ENCODE results near the gene VPS72. TPM values are rescaled to one million over a fixed set of nuclear protein-coding genes. Genes with fewer than 3 reads are reported as not detected.

Gene VPS72
- total and polyA plus RNA-seq, 2 of the 13 experiments (the other 11 are each of a cell fraction or from before 2014, with no cell fraction given): 33.7 to 34.5 TPM

DNA sequence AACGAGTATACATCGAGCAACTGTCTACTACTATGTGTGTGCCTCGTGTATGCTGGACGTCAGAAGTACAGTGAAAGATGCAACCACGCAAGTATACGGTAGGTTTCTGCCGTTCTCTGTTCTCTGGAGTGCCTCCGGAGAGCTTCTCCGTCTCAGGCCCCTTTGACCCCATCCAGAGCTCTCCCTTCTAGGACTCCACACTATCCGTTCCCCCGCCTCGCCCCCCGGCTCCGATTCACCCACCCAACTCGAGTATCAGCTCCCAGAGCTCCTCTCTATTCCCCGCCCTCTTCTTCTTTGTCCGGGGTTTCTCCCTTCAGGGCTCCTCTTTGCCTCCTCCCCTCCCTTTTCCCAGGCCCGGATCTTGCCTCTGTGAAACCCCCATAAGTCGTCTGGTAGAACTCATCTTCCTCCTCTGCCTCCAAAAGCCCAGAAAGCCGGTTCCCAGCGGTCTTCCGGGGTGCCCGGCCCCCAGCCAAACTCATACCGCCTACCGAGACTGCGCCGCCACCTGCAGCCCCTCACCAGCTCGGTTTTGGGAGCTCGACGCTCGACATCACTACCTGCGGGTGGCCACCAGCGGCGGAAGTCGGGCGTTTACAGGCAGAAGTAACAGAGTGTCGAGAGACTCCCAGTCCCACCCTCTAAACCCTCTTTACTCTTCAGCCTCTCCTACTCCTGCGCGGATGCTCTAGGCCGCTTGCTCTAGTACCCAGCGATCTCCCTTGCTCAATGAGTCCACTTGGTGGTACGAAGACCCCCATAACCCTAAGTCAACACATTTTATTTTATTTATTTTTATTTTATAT, at the start of gene VPS72 (continued):
- TF ChIP-seq, protein P1, sequence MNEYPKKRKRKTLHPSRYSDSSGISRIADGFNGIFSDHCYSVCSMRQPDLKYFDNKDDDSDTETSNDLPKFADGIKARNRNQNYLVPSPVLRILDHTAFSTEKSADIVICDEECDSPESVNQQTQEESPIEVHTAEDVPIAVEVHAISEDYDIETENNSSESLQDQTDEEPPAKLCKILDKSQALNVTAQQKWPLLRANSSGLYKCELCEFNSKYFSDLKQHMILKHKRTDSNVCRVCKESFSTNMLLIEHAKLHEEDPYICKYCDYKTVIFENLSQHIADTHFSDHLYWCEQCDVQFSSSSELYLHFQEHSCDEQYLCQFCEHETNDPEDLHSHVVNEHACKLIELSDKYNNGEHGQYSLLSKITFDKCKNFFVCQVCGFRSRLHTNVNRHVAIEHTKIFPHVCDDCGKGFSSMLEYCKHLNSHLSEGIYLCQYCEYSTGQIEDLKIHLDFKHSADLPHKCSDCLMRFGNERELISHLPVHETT (CRISPR knock-in tag; conservative IDR thresholded peaks at IDR 0.05): peak; percentile 94
- TF ChIP-seq, protein P2, sequence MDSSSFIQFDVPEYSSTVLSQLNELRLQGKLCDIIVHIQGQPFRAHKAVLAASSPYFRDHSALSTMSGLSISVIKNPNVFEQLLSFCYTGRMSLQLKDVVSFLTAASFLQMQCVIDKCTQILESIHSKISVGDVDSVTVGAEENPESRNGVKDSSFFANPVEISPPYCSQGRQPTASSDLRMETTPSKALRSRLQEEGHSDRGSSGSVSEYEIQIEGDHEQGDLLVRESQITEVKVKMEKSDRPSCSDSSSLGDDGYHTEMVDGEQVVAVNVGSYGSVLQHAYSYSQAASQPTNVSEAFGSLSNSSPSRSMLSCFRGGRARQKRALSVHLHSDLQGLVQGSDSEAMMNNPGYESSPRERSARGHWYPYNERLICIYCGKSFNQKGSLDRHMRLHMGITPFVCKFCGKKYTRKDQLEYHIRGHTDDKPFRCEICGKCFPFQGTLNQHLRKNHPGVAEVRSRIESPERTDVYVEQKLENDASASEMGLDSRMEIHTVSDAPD (CRISPR knock-in tag; IDR thresholded peaks at IDR 0.05): peak; percentile 84
- no peak for TF ChIP-seq SMC3 (IDR thresholded peaks at IDR 0.05; ENCODE audit: low read length)
- TF ChIP-seq, protein P3, sequence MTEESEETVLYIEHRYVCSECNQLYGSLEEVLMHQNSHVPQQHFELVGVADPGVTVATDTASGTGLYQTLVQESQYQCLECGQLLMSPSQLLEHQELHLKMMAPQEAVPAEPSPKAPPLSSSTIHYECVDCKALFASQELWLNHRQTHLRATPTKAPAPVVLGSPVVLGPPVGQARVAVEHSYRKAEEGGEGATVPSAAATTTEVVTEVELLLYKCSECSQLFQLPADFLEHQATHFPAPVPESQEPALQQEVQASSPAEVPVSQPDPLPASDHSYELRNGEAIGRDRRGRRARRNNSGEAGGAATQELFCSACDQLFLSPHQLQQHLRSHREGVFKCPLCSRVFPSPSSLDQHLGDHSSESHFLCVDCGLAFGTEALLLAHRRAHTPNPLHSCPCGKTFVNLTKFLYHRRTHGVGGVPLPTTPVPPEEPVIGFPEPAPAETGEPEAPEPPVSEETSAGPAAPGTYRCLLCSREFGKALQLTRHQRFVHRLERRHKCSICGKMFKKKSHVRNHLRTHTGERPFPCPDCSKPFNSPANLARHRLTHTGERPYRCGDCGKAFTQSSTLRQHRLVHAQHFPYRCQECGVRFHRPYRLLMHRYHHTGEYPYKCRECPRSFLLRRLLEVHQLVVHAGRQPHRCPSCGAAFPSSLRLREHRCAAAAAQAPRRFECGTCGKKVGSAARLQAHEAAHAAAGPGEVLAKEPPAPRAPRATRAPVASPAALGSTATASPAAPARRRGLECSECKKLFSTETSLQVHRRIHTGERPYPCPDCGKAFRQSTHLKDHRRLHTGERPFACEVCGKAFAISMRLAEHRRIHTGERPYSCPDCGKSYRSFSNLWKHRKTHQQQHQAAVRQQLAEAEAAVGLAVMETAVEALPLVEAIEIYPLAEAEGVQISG (CRISPR knock-in tag; IDR thresholded peaks at IDR 0.05): peak; percentile 93
- TF ChIP-seq NCOR1 (IDR thresholded peaks at IDR 0.05; ENCODE audit: borderline replicate concordance, low read length): no peak
- no peak for TF ChIP-seq MZF1 (CRISPR knock-in tag; IDR thresholded peaks at IDR 0.05; ENCODE audit: borderline replicate concordance)
- peak; percentile 83 for TF ChIP-seq MAZ (IDR thresholded peaks at IDR 0.05; ENCODE audit: borderline replicate concordance, low read depth, low read length)
- peak; percentile 80 for TF ChIP-seq MAZ (CRISPR knock-in tag; IDR thresholded peaks at IDR 0.05; ENCODE audit: low read depth)
- TF ChIP-seq ZBTB20 (CRISPR knock-in tag; IDR thresholded peaks at IDR 0.05; ENCODE audit: borderline replicate concordance, low read depth): peak; percentile 41; the same call in 1 of the 2 replicates
- TF ChIP-seq, protein P4, sequence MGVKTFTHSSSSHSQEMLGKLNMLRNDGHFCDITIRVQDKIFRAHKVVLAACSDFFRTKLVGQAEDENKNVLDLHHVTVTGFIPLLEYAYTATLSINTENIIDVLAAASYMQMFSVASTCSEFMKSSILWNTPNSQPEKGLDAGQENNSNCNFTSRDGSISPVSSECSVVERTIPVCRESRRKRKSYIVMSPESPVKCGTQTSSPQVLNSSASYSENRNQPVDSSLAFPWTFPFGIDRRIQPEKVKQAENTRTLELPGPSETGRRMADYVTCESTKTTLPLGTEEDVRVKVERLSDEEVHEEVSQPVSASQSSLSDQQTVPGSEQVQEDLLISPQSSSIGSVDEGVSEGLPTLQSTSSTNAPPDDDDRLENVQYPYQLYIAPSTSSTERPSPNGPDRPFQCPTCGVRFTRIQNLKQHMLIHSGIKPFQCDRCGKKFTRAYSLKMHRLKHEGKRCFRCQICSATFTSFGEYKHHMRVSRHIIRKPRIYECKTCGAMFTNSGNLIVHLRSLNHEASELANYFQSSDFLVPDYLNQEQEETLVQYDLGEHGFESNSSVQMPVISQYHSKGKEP (CRISPR knock-in tag; IDR thresholded peaks at IDR 0.05): 0 out of 2 replicates have a peak, but pooled peaks have one; percentile 49
- TF ChIP-seq, protein P5, sequence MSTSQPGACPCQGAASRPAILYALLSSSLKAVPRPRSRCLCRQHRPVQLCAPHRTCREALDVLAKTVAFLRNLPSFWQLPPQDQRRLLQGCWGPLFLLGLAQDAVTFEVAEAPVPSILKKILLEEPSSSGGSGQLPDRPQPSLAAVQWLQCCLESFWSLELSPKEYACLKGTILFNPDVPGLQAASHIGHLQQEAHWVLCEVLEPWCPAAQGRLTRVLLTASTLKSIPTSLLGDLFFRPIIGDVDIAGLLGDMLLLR (CRISPR knock-in tag; IDR thresholded peaks at IDR 0.05): 0 out of 2 replicates have a peak, but pooled peaks have one; percentile 40
- peak; percentile 48; the same call in 1 of the 2 replicates for TF ChIP-seq MEIS2 (CRISPR knock-in tag; IDR thresholded peaks at IDR 0.05)
- peak; percentile 95 for TF ChIP-seq ZBTB7B (CRISPR knock-in tag; IDR thresholded peaks at IDR 0.05)
- no peak for TF ChIP-seq MTF1 (CRISPR knock-in tag; IDR thresholded peaks at IDR 0.05)
- TF ChIP-seq NFE2L1 (CRISPR knock-in tag; IDR thresholded peaks at IDR 0.05; ENCODE audit: borderline replicate concordance): no peak
- TF ChIP-seq, protein P6, sequence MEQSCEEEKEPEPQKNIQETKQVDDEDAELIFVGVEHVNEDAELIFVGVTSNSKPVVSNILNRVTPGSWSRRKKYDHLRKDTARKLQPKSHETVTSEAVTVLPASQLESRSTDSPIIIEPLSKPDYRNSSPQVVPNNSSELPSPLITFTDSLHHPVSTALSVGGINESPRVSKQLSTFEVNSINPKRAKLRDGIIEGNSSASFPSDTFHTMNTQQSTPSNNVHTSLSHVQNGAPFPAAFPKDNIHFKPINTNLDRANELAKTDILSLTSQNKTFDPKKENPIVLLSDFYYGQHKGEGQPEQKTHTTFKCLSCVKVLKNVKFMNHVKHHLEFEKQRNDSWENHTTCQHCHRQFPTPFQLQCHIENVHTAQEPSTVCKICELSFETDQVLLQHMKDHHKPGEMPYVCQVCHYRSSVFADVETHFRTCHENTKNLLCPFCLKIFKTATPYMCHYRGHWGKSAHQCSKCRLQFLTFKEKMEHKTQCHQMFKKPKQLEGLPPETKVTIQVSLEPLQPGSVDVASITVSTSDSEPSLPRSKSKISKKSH (CRISPR knock-in tag; IDR thresholded peaks at IDR 0.05; ENCODE audit: borderline replicate concordance): peak; percentile 55; the same call in 1 of the 2 replicates
- peak; percentile 43; the same call in 1 of the 2 replicates for TF ChIP-seq ZNF652 (CRISPR knock-in tag; IDR thresholded peaks at IDR 0.05; ENCODE audit: borderline replicate concordance, low read depth)
- no peak for TF ChIP-seq ESRRA (CRISPR knock-in tag; IDR thresholded peaks at IDR 0.05; ENCODE audit: low read depth)

Measured in HepG2 (cell line).